A549 (cell line): ENCODE results near the gene DYNLRB2. TPM values are rescaled to one million over a fixed set of nuclear protein-coding genes. Genes with fewer than 3 reads are reported as not detected.
A peak's percentile ranks its signal among the peaks of the same experiment; 100 is the strongest.

ENCODE experiments used
- ATAC-seq, 2 experiments: fragments of 200-7000 bp in 1 of 2; fragments of >200 bp in 1 of 2; cut with Nextera tagmentation in 1 of 2; cut with Tn5 transposase in 1 of 2; 3 replicates each; pipeline versions ENCODE4 v1.8.0 to v1.9.1; 2018 to 2020; ENCODE audit warnings: mild to moderate bottlenecking in 1 of 2, moderate library complexity in 1 of 2
- CTCF ChIA-PET: fragments of 300-600 bp; sonication (Branson Sonifier 250); formaldehyde crosslinking; extraction: SDS; loops from one replicate; lab custom pipeline; 2021; ENCODE audit warnings: antibody characterized with exemption, inconsistent platforms; lab: Yijun Ruan, JAX
- POLR2A ChIA-PET: fragments of 350-600 bp; formaldehyde crosslinking; extraction: SDS; loops from one replicate; lab custom pipeline; 2021; ENCODE audit warnings: antibody characterized with exemption, inconsistent platforms; lab: Yijun Ruan, JAX
- DNase-seq, 2 experiments: peaks; one replicate each; pipeline versions ENCODE4 v3.0.0 to v3.0.0-alpha.2; 2011 to 2016; ENCODE audit warnings: low read depth in 1 of 2, low spot score in 1 of 2
- FAIRE-seq: peaks from 2 replicates; lab custom pipeline; 2011; peaks lifted over from hg19 to GRCh38; lab: Jason Lieb, UNC
- H3K27ac ChIP-seq, 2 experiments: fragments of >200 bp; sonication (Bioruptor Twin); formaldehyde crosslinking; 3 replicates each; pipeline ENCODE4 v1.5.1; 2016 to 2017
- H3K4me1 ChIP-seq: fragments of >200 bp; sonication (Bioruptor Twin); formaldehyde crosslinking; 3 replicates; pipeline ENCODE4 v1.6.1; 2016
- H3K4me2 ChIP-seq: fragments of >200 bp; sonication (Bioruptor Twin); formaldehyde crosslinking; 3 replicates; pipeline ENCODE4 v1.6.1; 2016
- H3K4me3 ChIP-seq: fragments of >200 bp; sonication (Bioruptor Twin); formaldehyde crosslinking; 3 replicates; pipeline ENCODE4 v1.5.1; 2016
- H3K9me3 ChIP-seq: fragments of >200 bp; sonication (Bioruptor Twin); formaldehyde crosslinking; 3 replicates; pipeline ENCODE4 v1.6.1; 2016
- BCL3 ChIP-seq: fragments of >200 bp; sonication (Bioruptor Twin); formaldehyde crosslinking; IDR thresholded peaks from 3 replicates; pipeline ENCODE4 v1.6.1; 2016
- CBX2 ChIP-seq: fragments of 200-600 bp; sonication (generic); IDR thresholded peaks from 2 replicates; pipeline ENCODE4 v1.6.1; 2016; ENCODE audit warnings: low read depth, mild to moderate bottlenecking, borderline replicate concordance
- CTCF ChIP-seq: fragments of >200 bp; sonication (Bioruptor Twin); formaldehyde crosslinking; IDR thresholded peaks from 3 replicates; pipeline ENCODE4 v1.5.1; 2016
- E2F6 ChIP-seq: IDR thresholded peaks from 2 replicates; pipeline ENCODE4 v1.6.1; 2012; ENCODE audit warnings: low read depth, borderline replicate concordance
- EHF ChIP-seq: fragments of 250-450 bp; sonication (Bioruptor Pico); IDR thresholded peaks from 2 replicates; pipeline ENCODE4 v1.5.0; 2020; ENCODE audit warnings: mild to moderate bottlenecking
- EHMT2 ChIP-seq: fragments of 200-600 bp; sonication (generic); IDR thresholded peaks from 2 replicates; pipeline ENCODE4 v1.6.1; 2016; ENCODE audit warnings: antibody characterized with exemption, low read depth, mild to moderate bottlenecking, moderate library complexity
- EP300 ChIP-seq, 2 experiments: fragments of >200 bp; sonication (Bioruptor Twin); formaldehyde crosslinking; IDR thresholded peaks; 2 replicates in 1 of 2; 3 replicates in 1 of 2; pipeline ENCODE4 v1.6.1; 2016 to 2017
- FOSB ChIP-seq: fragments of 250-450 bp; sonication (Bioruptor Pico); IDR thresholded peaks from 2 replicates; pipeline ENCODE4 v1.5.0; 2020; ENCODE audit warnings: mild to moderate bottlenecking, moderate library complexity
- FOXS1 ChIP-seq: fragments of 250-450 bp; sonication (Bioruptor Pico); IDR thresholded peaks from 2 replicates; pipeline ENCODE4 v1.5.0; 2020; ENCODE audit warnings: mild to moderate bottlenecking, moderate library complexity
- HOXA7 ChIP-seq: fragments of 250-450 bp; sonication (Bioruptor Pico); IDR thresholded peaks from 2 replicates; pipeline ENCODE4 v1.5.0; 2020; ENCODE audit warnings: mild to moderate bottlenecking, moderate library complexity
- HOXB5 ChIP-seq: fragments of 250-450 bp; sonication (Bioruptor Pico); IDR thresholded peaks from 2 replicates; pipeline ENCODE4 v1.5.0; 2020; ENCODE audit warnings: mild to moderate bottlenecking, moderate library complexity
- JUN ChIP-seq, 2 experiments: fragments of >200 bp; sonication (Bioruptor Twin); formaldehyde crosslinking; IDR thresholded peaks; 2 replicates in 1 of 2; 3 replicates in 1 of 2; pipeline ENCODE4 v1.6.1; 2016 to 2017
- JUNB ChIP-seq: fragments of >200 bp; sonication (Bioruptor Twin); formaldehyde crosslinking; IDR thresholded peaks from 2 replicates; pipeline ENCODE4 v1.6.1; 2016
- MAFK ChIP-seq: fragments of 450-650 bp; IDR thresholded peaks from 2 replicates; pipeline ENCODE4 v1.6.1; 2014; ENCODE audit not compliant: partially characterized antibody
- MAX ChIP-seq: IDR thresholded peaks from 2 replicates; pipeline ENCODE4 v1.6.1; 2012
- MAZ ChIP-seq: fragments of 150-350 bp; IDR thresholded peaks from 2 replicates; pipeline ENCODE4 v1.6.1; 2014; ENCODE audit warnings: antibody characterized with exemption, low read depth, low read length, borderline replicate concordance
- PBX3 ChIP-seq: IDR thresholded peaks from 2 replicates; pipeline ENCODE4 v1.6.1; 2012
- POLR2A ChIP-seq: IDR thresholded peaks from 2 replicates; pipeline ENCODE4 v1.6.1; 2012; ENCODE audit warnings: mild to moderate bottlenecking, low read length
- RAD21 ChIP-seq, 2 experiments: fragments of >200 bp in 1 of 2; sonication (Bioruptor Twin) in 1 of 2; formaldehyde crosslinking in 1 of 2; IDR thresholded peaks in 1 of 2; conservative IDR thresholded peaks in 1 of 2; 2 replicates in 1 of 2; 3 replicates in 1 of 2; pipeline ENCODE4 v1.6.1; 2012 to 2018; ENCODE audit warnings: inconsistent platforms in 1 of 2
- RARB ChIP-seq: fragments of 250-450 bp; sonication (Bioruptor Pico); IDR thresholded peaks from 2 replicates; pipeline ENCODE4 v1.8.0; 2021; ENCODE audit warnings: mild to moderate bottlenecking, moderate library complexity
- RFX5 ChIP-seq: fragments of 450-650 bp; IDR thresholded peaks from 2 replicates; pipeline ENCODE4 v1.7.1; 2014; ENCODE audit warnings: antibody characterized with exemption, mild to moderate bottlenecking, moderate library complexity
- RNF2 ChIP-seq: fragments of 200-600 bp; sonication (generic); IDR thresholded peaks from 2 replicates; pipeline ENCODE4 v1.6.1; 2016; ENCODE audit warnings: low read depth, mild to moderate bottlenecking, antibody characterized with exemption, moderate library complexity, borderline replicate concordance
- SMC3 ChIP-seq: fragments of >200 bp; sonication (Bioruptor Twin); formaldehyde crosslinking; IDR thresholded peaks from 3 replicates; pipeline ENCODE4 v1.6.1; 2018; ENCODE audit warnings: inconsistent platforms
- USF2 ChIP-seq: fragments of 450-650 bp; IDR thresholded peaks from 2 replicates; pipeline ENCODE4 v1.6.1; 2014; ENCODE audit warnings: antibody characterized with exemption
- ZNF302 ChIP-seq: fragments of 250-450 bp; sonication (Bioruptor Pico); IDR thresholded peaks from 2 replicates; pipeline ENCODE4 v1.9.0; 2021; ENCODE audit warnings: inconsistent platforms, mild to moderate bottlenecking, moderate library complexity
- WGBS: methylation state at CpG from one replicate; pipeline ENCODE4 v1.1.6; 2017; ENCODE audit errors: missing lambda C conversion rate; 5-methylcytosine and 5-hydroxymethylcytosine counted together
- polyA plus RNA-seq, 4 experiments: library from polyadenylated mRNA; depleted of rRNA in 3 of 4; stranded (reverse); fragments of >200 nt; fragmentation: RNase III in 1 of 4; extraction: RNeasy Plus Mini Kit Qiagen cat#74134 plus additional on column Dnase treatment in 1 of 4; gene quantifications; 2 replicates in 3 of 4; 3 replicates in 1 of 4; pipeline ENCODE4 v1.2.3, GENCODE V29; 2011 to 2017

The DYNLRB2 gene
- polyA plus RNA-seq, 2 of the 4 experiments (the other 2 are of a cell fraction): not detected

- TF ChIP-seq BCL3 (no peak), RNF2 (no peak)
Observed at GRCh38 chr16:80525420-80525819, 15.4 kb upstream of the DYNLRB2 start (continued).

GRCh38 chr16:80526418-80527061, 14.3 kb upstream of the DYNLRB2 start:
- Histone ChIP-seq H3K9me3 (no peaks in the 10 kb centered on the region), H3K4me3 (no peak overlapping the region), H3K27ac (no peak overlapping the region), H3K4me1 (no peaks in the 10 kb centered on the region), H3K4me2 (no peak overlapping the region; the same call in 2 of the 3 replicates)
- POLR2A ChIA-PET: no interaction called here
- ATAC-seq: peak in 1 of 2 experiments; percentile 79; a peak in 3 of 6 replicates
- peak in 1 of 2 experiments; percentile 62 for DNase-seq
- WGBS: 2% methylated on average over 6 of the region's 6 CpGs
- FAIRE-seq: no peak
- CTCF ChIA-PET: interaction anchor here (0.6 to 2.4 kb wide), 18 partner anchors 9 to 924 kb away, joined by 3 to 19 read pairs (median 4); partner anchors contain the start of gene DYNLRB2
- TF ChIP-seq SMC3 (peak; percentile 67), CTCF (peak; percentile 92), EP300 (IDR thresholded peaks at IDR 0.05) (no peak), RAD21 (conservative IDR thresholded peaks at IDR 0.05 in 1 of 2, IDR thresholded peaks at IDR 0.05 in 1 of 2) (peak; percentile 89 to 90)
- TF ChIP-seq, all 56 proteins: peak for 3

- DNase-seq (peak in 1 of 2 experiments; percentile 37), FAIRE-seq (no peak), ATAC-seq (peak in 1 of 2 experiments; percentile 72; a peak in 3 of 6 replicates)
- Histone ChIP-seq H3K4me3 (no peak overlapping the region), H3K4me1 (no peaks in the 10 kb centered on the region), H3K4me2 (no peak overlapping the region), H3K9me3 (no peaks in the 10 kb centered on the region), H3K27ac (no peak overlapping the region)
- 7% methylated on average over 5 of the region's 5 CpGs for WGBS
- CTCF ChIA-PET: interaction anchor here (0.7 to 2.4 kb wide), 10 partner anchors 9 to 925 kb away, joined by 3 to 19 read pairs (median 4); partner anchors contain the start of gene DYNLRB2
- POLR2A ChIA-PET: no interaction called here
- no peak for TF ChIP-seq SMC3
- no peak for TF ChIP-seq EHMT2
- TF ChIP-seq POLR2A: no peak
- TF ChIP-seq CBX2: no peak
- TF ChIP-seq MAFK: peak; percentile 88
- no peak for TF ChIP-seq FOXS1 (CRISPR knock-in tag)
- no peak for TF ChIP-seq RARB (CRISPR knock-in tag)
- TF ChIP-seq RAD21 (conservative IDR thresholded peaks at IDR 0.05 in 1 of 2, IDR thresholded peaks at IDR 0.05 in 1 of 2): peak; percentile 22 to 57; a peak in 2 of 5 replicates
- TF ChIP-seq ZNF302 (CRISPR knock-in tag): no peak
- no peak for TF ChIP-seq MAZ
- no peak for TF ChIP-seq JUN (IDR thresholded peaks at IDR 0.05)
- no peak for TF ChIP-seq HOXA7
- TF ChIP-seq E2F6: no peak
- TF ChIP-seq RFX5: no peak
- no peak for TF ChIP-seq USF2
- TF ChIP-seq FOSB (CRISPR knock-in tag): no peak
- TF ChIP-seq HOXB5 (CRISPR knock-in tag): no peak
- TF ChIP-seq JUNB: no peak
- TF ChIP-seq PBX3: no peak
- TF ChIP-seq EHF: no peak
- TF ChIP-seq MAX: no peak
Observed at GRCh38 chr16:80527297-80527696, 13.5 kb upstream of the DYNLRB2 start.
